ENCODE results near the gene TAGLN2.

Gene TAGLN2

DNA sequence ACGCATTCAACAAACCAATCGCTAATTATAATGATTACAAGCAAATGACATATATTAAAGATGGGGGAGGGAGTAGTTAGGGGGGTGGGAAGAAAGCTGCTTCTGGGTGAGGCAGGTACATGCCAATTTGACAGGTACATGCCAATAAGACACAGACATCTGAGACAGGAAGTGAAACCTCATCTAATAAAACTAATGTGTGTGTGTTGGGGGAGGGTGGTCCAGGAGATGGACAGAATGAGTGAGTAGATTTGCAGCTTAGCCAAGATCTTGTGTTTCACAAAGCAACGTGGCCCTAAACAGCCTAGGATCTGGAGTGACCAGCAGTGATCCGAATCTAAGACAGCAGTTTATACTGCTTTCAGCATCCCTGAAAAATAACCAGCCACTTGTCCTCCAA lies 36.1 kb downstream of the TAGLN2 start:
- no peaks in the 10 kb centered on the region for H3K27me3 ChIP-seq (ENCODE audit: control insufficient read depth, insufficient read depth, low read length)

DNA sequence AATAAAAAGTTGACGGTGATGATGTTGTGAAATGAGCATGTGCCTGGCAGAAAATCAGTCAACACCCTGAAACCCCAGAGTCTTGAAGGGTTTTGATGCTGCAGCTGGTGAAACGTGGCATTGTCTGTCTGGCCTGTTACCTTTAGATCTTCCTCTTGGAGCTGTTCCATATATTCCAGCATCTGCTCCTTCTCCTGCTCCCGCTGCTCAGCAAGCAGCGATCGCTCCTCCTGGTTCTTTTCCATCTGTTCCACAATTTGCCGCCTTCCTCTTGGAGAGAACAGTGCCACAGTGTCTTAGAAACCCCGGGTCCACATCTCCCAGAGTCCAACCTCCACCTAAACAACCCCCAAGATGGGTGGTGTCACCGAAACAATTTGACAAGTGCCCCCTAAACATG lies 41.0 kb downstream of the TAGLN2 start:
- Histone ChIP-seq H3K27me3 (ENCODE audit: control insufficient read depth, insufficient read depth, low read length) (no peaks in the 10 kb centered on the region), H3K4me1 (ENCODE audit: control insufficient read depth, low read depth, low read length) (no peaks in the 10 kb centered on the region), H3K4me3 (ENCODE audit: low read length) (no peak overlapping the region), H3K36me3 (ENCODE audit: control insufficient read depth, low read depth, low read length) (no peaks in the 10 kb centered on the region), H3K9ac (ENCODE audit: low read length) (no peak overlapping the region), H3K27ac (ENCODE audit: low read length) (no peak overlapping the region), H3K9me3 (ENCODE audit: control insufficient read depth, low read depth, low read length) (no peaks in the 10 kb centered on the region)

More for the DNA sequence above, 36.1 kb downstream of the TAGLN2 start:
- Histone ChIP-seq H3K4me1 (ENCODE audit: control insufficient read depth, low read depth, low read length) (no peaks in the 10 kb centered on the region), H3K9me3 (ENCODE audit: control insufficient read depth, low read depth, low read length) (no peaks in the 10 kb centered on the region), H3K27ac (ENCODE audit: low read length) (no peak overlapping the region), H3K36me3 (ENCODE audit: control insufficient read depth, low read depth, low read length) (no peaks in the 10 kb centered on the region), H3K4me3 (ENCODE audit: low read length) (no peak overlapping the region), H3K9ac (ENCODE audit: low read length) (no peak overlapping the region)

DNA sequence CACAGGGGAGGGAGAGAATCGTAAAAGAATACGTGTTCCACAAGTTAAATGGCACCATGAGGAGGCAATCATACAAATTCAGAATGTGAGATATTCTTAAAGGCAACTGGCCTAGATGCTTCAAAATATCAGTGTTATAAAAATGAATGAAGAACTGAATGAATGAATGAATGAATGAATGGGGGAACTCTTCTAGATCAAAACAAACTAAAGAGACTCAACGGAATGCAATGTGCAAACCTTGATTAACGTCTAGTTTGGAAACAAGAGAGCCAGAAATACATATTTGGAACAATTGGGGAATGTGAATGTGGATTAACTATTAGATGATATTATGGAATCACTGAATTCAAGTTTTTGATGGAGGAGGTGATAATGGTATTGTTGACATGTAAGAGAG lies 42.2 kb downstream of the TAGLN2 start:
- Histone ChIP-seq H3K4me3 (ENCODE audit: low read length) (no peak overlapping the region), H3K9me3 (ENCODE audit: control insufficient read depth, low read depth, low read length) (no peaks in the 10 kb centered on the region), H3K27ac (ENCODE audit: low read length) (no peak overlapping the region), H3K36me3 (ENCODE audit: control insufficient read depth, low read depth, low read length) (no peaks in the 10 kb centered on the region), H3K27me3 (ENCODE audit: control insufficient read depth, insufficient read depth, low read length) (no peaks in the 10 kb centered on the region), H3K9ac (ENCODE audit: low read length) (no peak overlapping the region), H3K4me1 (ENCODE audit: control insufficient read depth, low read depth, low read length) (no peaks in the 10 kb centered on the region)

DNA sequence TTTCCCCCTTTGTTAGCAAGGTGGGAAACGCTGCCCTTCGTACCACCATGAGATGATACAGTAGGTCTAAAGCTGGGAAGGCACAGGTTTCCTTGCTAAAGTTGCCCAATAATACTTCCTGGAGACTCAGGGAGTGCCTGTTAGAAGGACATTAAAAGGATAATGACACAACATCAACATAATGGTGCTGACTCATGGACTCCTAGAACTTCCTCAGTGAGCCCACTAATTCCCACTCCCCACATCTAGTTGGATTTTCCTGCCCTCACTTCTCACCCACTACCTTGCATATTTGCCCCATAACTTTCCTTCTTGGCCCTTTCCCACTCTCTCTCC lies 42.8 kb downstream of the TAGLN2 start:
- Histone ChIP-seq H3K9ac (ENCODE audit: low read length) (no peak overlapping the region), H3K36me3 (ENCODE audit: control insufficient read depth, low read depth, low read length) (no peaks in the 10 kb centered on the region), H3K4me3 (ENCODE audit: low read length) (no peak overlapping the region), H3K27ac (ENCODE audit: low read length) (no peak overlapping the region), H3K27me3 (ENCODE audit: control insufficient read depth, insufficient read depth, low read length) (no peaks in the 10 kb centered on the region), H3K4me1 (ENCODE audit: control insufficient read depth, low read depth, low read length) (no peaks in the 10 kb centered on the region), H3K9me3 (ENCODE audit: control insufficient read depth, low read depth, low read length) (no peaks in the 10 kb centered on the region)

DNA sequence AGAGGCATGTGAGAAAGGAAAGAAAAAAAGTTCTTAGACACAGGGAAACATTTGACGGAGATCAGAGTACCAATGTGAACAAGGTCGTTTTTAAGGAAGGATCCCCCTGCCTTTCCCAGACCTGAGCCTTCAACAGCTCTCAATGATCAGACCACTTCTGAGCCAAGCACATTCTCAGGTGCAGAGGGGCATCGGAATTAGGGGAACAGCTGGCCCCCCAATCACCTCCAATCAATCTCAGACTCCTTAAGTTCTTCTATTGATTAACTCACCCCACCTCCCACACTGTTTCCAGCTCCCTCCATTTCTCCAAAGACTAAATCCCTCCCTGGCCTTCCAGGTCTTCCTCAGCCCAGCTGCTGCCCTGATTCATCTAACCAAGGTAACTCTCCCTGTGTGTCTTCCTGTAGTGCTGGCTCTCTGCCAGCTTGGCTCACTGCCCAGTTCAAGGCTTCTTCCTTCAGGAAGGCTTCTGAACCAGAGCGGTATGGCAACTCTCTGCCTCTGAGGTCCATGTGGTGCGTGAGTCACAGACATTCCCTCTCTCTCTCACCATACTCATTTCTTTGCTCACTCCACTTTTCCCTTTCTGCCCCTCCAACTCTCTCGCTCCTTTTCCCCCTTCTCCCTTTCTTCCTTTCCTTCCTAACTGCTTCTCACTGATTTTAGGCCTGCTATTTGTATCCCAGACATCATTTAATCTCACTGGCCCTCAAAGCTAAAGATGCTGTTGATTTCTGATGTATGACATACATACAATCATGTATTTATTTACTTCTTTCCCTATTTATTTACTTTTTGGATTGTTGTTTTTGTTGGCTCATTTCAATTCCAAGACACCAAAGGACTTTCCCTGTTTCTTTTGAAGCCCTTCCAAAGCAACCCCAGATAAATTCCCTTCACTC lies 43.4 kb downstream of the TAGLN2 start:
- no peak overlapping the region for H3K27ac ChIP-seq (ENCODE audit: low read length)
- no peaks in the 10 kb centered on the region for H3K9me3 ChIP-seq (ENCODE audit: control insufficient read depth, low read depth, low read length)
- no peak overlapping the region for H3K9ac ChIP-seq (ENCODE audit: low read length)
- no peaks in the 10 kb centered on the region for H3K27me3 ChIP-seq (ENCODE audit: control insufficient read depth, insufficient read depth, low read length)
- H3K36me3 ChIP-seq (ENCODE audit: control insufficient read depth, low read depth, low read length), result no peaks in the 10 kb centered on the region
- no peak overlapping the region for H3K4me3 ChIP-seq (ENCODE audit: low read length)
- H3K4me1 ChIP-seq (ENCODE audit: control insufficient read depth, low read depth, low read length), result no peaks in the 10 kb centered on the region

DNA sequence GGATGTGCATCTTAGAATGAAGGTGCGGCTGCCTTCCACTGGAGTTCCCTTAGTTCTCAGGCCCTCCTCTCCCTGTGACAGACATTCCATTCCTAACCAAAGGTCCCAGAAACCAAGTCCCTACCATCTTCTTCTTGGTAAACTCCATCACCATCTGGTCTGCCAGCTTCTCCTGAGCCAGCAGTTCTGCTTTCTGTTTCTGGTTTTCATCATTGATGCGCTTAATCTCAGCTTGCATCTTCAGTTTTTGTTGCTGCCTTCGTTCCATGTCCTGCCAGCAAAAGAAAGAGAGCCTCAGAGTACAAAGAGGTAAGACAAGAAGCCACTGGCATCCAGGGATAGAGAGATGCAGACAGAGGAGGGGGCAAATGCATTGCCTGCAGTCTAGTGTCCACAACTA lies 44.9 kb downstream of the TAGLN2 start:
- H3K4me1 ChIP-seq (ENCODE audit: control insufficient read depth, low read depth, low read length), result no peaks in the 10 kb centered on the region
- no peaks in the 10 kb centered on the region for H3K36me3 ChIP-seq (ENCODE audit: control insufficient read depth, low read depth, low read length)
- H3K4me3 ChIP-seq (ENCODE audit: low read length), result no peak overlapping the region
- no peak overlapping the region for H3K9ac ChIP-seq (ENCODE audit: low read length)
- no peaks in the 10 kb centered on the region for H3K27me3 ChIP-seq (ENCODE audit: control insufficient read depth, insufficient read depth, low read length)
- no peaks in the 10 kb centered on the region for H3K9me3 ChIP-seq (ENCODE audit: control insufficient read depth, low read depth, low read length)
- no peak overlapping the region for H3K27ac ChIP-seq (ENCODE audit: low read length)

DNA sequence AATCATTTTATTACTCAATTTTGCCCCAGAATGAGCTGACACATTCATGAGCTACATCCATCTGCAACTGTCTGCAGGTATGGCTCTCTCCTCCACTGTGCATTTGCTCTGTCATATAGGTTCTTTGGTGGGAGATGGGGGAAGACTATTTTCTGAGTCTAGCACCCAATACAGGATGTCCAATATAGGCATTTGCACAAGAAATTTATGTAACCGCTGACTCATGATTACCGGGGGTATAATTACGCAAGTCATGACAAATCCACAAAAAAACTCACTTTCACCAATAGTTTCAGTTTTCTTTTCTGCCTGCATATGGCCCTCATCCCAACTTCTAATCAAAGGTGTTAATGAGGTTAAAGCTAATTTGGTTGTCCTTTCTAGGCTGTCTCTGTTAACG lies 45.3 kb downstream of the TAGLN2 start:
- H3K4me1 ChIP-seq (ENCODE audit: control insufficient read depth, low read depth, low read length), result no peaks in the 10 kb centered on the region
- no peak overlapping the region for H3K9ac ChIP-seq (ENCODE audit: low read length)
- no peaks in the 10 kb centered on the region for H3K36me3 ChIP-seq (ENCODE audit: control insufficient read depth, low read depth, low read length)
- no peak overlapping the region for H3K27ac ChIP-seq (ENCODE audit: low read length)
- no peak overlapping the region for H3K4me3 ChIP-seq (ENCODE audit: low read length)
- no peaks in the 10 kb centered on the region for H3K9me3 ChIP-seq (ENCODE audit: control insufficient read depth, low read depth, low read length)
- no peaks in the 10 kb centered on the region for H3K27me3 ChIP-seq (ENCODE audit: control insufficient read depth, insufficient read depth, low read length)

DNA sequence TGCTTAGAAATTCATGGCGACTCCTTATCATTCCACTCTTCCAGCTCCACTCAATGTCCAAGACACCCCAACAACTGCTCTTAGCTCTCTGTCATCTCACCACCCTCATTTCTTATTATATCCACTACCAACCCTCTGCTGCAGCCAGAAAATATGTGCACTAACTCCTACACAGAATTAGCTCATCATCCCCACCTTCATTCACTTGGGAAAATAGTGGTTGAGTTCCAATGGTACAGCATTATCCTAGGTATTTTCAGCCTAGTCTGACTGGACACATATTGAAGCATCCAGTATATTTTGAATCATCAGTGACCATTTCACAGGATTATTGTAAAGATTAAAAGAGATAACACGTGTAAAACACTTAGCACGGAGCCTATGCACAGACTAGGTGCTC lies 46.2 kb downstream of the TAGLN2 start:
- H3K36me3 ChIP-seq (ENCODE audit: control insufficient read depth, low read depth, low read length), result no peaks in the 10 kb centered on the region
- H3K4me3 ChIP-seq (ENCODE audit: low read length), result no peak overlapping the region
- H3K9ac ChIP-seq (ENCODE audit: low read length), result no peak overlapping the region
- no peaks in the 10 kb centered on the region for H3K4me1 ChIP-seq (ENCODE audit: control insufficient read depth, low read depth, low read length)
- no peaks in the 10 kb centered on the region for H3K9me3 ChIP-seq (ENCODE audit: control insufficient read depth, low read depth, low read length)
- no peak overlapping the region for H3K27ac ChIP-seq (ENCODE audit: low read length)
- H3K27me3 ChIP-seq (ENCODE audit: control insufficient read depth, insufficient read depth, low read length), result no peaks in the 10 kb centered on the region

DNA sequence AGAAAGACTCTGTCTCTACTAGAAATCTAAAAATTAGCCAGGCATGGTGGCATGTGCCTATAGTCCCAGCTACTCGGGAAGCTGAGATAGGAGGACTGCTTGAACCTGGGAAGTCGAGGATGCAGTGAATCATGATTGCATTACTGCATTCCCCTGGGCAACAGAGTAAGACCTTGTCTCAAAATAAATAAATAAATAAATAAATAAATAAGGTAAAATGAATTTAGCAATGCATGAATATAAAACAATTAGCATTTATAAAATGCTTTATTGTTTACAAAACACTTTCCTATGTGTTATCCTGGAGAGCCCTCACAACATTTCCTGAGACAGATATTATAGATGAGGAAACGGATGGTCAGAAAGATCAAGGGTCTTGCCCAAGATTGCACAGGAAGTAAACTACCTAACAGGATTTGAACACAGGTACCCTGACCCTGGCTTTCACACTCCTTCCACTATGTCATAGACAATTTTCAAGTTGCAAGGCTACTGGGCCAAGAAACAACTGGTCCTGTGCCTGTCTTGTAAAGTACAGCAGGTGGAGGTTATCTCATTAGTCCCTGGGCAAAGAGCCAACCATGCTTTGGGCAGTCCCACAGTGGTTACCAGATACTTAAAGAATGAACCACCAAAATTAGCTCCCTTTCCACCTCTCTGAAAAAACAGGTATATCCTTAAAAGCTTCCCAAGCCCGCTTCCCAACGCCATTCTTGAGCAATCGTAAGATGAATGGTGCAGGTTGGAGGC lies 47.4 kb downstream of the TAGLN2 start:
- Histone ChIP-seq H3K9me3 (ENCODE audit: control insufficient read depth, low read depth, low read length) (no peaks in the 10 kb centered on the region), H3K4me1 (ENCODE audit: control insufficient read depth, low read depth, low read length) (no peaks in the 10 kb centered on the region)

DNA sequence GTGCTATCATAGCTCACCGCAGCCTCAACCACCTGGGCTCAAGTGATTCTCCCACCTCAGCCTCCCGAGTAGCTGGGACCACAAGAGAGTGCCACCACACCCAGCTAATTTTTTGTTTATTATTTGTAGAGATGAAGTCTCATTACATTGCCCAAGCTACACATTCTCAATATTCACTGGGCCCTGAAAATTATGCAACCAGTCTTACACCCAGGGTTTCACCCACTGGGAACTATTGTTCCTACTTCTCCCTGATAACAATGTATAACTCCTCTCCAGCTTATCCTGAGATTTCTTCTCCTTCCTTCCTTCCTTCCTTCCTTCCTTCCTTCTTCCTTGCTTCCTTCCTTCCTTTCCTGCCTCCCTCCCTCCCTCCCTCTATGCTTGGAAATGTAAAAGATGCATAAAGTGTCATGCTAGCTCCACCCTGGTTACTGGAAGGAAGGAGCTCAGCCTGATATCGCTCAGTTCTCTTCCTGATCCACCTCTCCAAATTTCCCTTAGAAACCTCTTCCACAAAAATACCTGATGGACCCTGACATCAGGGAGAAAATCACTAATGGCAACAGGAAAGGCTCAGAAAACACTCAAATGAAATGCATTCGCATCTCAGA lies 51.7 kb downstream of the TAGLN2 start:
- no peak overlapping the region for H3K27ac ChIP-seq (ENCODE audit: low read length)
- no peaks in the 10 kb centered on the region for H3K9me3 ChIP-seq (ENCODE audit: control insufficient read depth, low read depth, low read length)
- no peaks in the 10 kb centered on the region for H3K4me1 ChIP-seq (ENCODE audit: control insufficient read depth, low read depth, low read length)
- H3K36me3 ChIP-seq (ENCODE audit: control insufficient read depth, low read depth, low read length), result no peaks in the 10 kb centered on the region
- no peak overlapping the region for H3K9ac ChIP-seq (ENCODE audit: low read length)
- H3K27me3 ChIP-seq (ENCODE audit: control insufficient read depth, insufficient read depth, low read length), result no peaks in the 10 kb centered on the region
- no peak overlapping the region for H3K4me3 ChIP-seq (ENCODE audit: low read length)

More for the DNA sequence above, 47.4 kb downstream of the TAGLN2 start:
- H3K9ac ChIP-seq (ENCODE audit: low read length), result no peak overlapping the region
- H3K27ac ChIP-seq (ENCODE audit: low read length), result no peak overlapping the region
- no peaks in the 10 kb centered on the region for H3K36me3 ChIP-seq (ENCODE audit: control insufficient read depth, low read depth, low read length)
- no peaks in the 10 kb centered on the region for H3K27me3 ChIP-seq (ENCODE audit: control insufficient read depth, insufficient read depth, low read length)
- no peak overlapping the region for H3K4me3 ChIP-seq (ENCODE audit: low read length)

DNA sequence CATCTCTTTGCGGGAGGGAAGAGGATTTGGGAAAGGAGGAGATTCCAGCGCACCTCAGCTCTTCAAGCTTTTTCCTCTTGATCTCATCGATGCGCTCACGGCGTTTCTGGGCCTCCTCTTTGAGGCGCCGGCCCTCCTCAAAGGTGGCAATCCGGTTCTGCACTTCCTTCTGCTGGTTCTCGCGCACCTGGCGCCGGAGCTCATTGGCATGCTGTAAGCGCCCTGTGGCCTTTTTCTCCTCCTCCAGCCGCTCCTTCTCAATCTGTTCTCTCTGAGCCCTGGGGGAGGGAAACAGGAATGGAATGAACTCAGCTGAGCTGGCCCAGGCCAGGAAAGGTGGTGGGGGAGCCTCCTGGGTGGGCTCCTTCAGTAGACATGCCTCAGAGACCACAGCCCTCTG lies 52.4 kb downstream of the TAGLN2 start:
- Histone ChIP-seq H3K27me3 (ENCODE audit: control insufficient read depth, insufficient read depth, low read length) (no peaks in the 10 kb centered on the region), H3K9me3 (ENCODE audit: control insufficient read depth, low read depth, low read length) (no peaks in the 10 kb centered on the region), H3K4me1 (ENCODE audit: control insufficient read depth, low read depth, low read length) (no peaks in the 10 kb centered on the region), H3K9ac (ENCODE audit: low read length) (no peak overlapping the region), H3K4me3 (ENCODE audit: low read length) (no peak overlapping the region), H3K27ac (ENCODE audit: low read length) (no peak overlapping the region), H3K36me3 (ENCODE audit: control insufficient read depth, low read depth, low read length) (no peaks in the 10 kb centered on the region)

Measured in iPS-18a (cell line).